GM10266 (cell line): ENCODE measurements around the gene SLC7A6OS.

Experiments
- DNase-seq: peaks from one replicate; pipeline ENCODE4 v3.0.0; 2012; ENCODE audit errors: extremely low spot score
- CTCF ChIP-seq: IDR thresholded peaks from 2 replicates; pipeline ENCODE4 v1.5.1; 2012; ENCODE audit warnings: mild to moderate bottlenecking, low read depth; ENCODE audit not compliant: control insufficient read depth, insufficient read depth; ENCODE audit errors: missing control alignments

SLC7A6OS gene

GRCh38 chr16:68281368-68282063, 29.2 kb downstream of the SLC7A6OS start:
- TF ChIP-seq CTCF, result no peak
- DNase-seq, result no peak

GRCh38 chr16:68279726-68280558, 30.8 kb downstream of the SLC7A6OS start:
- no peak for DNase-seq

GRCh38 chr16:68276223-68276622, 34.5 kb downstream of the SLC7A6OS start:
- TF ChIP-seq CTCF, result no peak
- no peak for DNase-seq

More at GRCh38 chr16:68279726-68280558, 30.8 kb downstream of the SLC7A6OS start:
- TF ChIP-seq CTCF, result no peak

- TF ChIP-seq CTCF, result no peak
- peak; percentile 75 for DNase-seq
Measured at GRCh38 chr16:68275611-68276191, 35.0 kb downstream of the SLC7A6OS start.

DNA sequence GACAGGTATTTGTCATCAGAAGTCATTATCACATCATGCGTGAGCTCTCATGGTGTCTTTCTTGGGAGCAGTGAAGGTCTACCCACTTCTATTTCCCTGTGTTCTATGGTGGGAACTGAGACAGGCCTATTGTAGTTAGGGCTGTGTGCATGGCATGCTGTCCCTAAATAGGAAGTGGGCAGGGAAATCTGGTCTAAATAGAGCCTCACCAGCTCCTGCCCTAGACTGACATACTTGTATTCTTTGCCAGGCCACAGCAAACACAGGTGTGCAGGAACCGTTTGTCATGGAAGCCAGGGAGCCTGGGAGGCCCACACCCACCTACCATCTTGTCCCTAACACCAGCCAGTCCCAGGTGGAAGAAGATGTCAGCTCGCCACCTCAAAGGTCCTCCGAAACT, 36.3 kb downstream of the SLC7A6OS start:
- no peak for DNase-seq
- TF ChIP-seq CTCF, result no peak

DNA sequence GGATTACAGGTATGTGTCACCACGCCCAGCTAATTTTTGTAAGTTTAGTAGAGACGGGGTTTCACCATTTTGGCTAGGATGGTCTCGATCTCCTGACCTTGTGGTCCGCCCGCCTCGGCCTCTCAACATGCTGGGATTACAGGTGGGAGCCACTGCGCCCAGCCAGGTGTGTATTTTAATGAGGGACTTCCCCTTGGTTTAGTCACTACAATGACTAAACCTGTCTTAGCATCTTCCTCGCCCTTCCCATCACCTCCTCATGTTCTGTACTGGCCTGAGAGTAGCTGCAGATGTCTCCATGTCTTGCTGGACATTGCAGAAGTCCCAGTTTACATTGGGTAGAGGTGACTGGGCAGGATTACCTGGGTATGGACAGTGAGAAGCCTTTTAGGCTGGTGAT, 36.9 kb downstream of the SLC7A6OS start:
- TF ChIP-seq CTCF, result no peak
- no peak for DNase-seq
